Gastroesophageal sphincter (tissue), 4 donors: Measurements from ENCODE around the gene CFAP58. TPM values are rescaled to one million over a fixed set of nuclear protein-coding genes. Genes with fewer than 3 reads are reported as not detected.
A peak's percentile ranks its signal among the peaks of the same experiment; 100 is the strongest.

Experiments
- ATAC-seq: fragments of 150-250 bp; one replicate; pipeline ENCODE4 v1.9.1; 2016; ENCODE audit warnings: mild to moderate bottlenecking, moderate library complexity
- H3K27ac ChIP-seq, 4 donors: fragments of 200-600 bp; sonication (generic) in 3 of 4; 1 replicate in 3 of 4; 2 replicates in 1 of 4; pipeline ENCODE4 v1.5.1; 2016 to 2019
- H3K27me3 ChIP-seq: fragments of 200-600 bp; sonication (generic); one replicate; pipeline ENCODE4 v1.5.1; 2019
- H3K36me3 ChIP-seq, 2 donors: fragments of 200-600 bp; sonication (generic); one replicate each; pipeline ENCODE4 v1.5.1; 2019; ENCODE audit warnings: control low read depth in 1 of 2
- H3K4me1 ChIP-seq, 3 donors: fragments of 200-600 bp; sonication (generic); 1 replicate in 2 of 3; 2 replicates in 1 of 3; pipeline ENCODE4 v1.5.1; 2016 to 2019; ENCODE audit warnings: control low read depth in 2 of 3
- H3K4me3 ChIP-seq, 2 donors: fragments of 200-600 bp; sonication (generic); one replicate each; pipeline ENCODE4 v1.5.1; 2019; ENCODE audit warnings: mild to moderate bottlenecking in 1 of 2, moderate library complexity in 1 of 2
- H3K9me3 ChIP-seq, 3 donors: fragments of 200-600 bp; sonication (generic); one replicate each; pipeline ENCODE4 v1.5.1; 2017 to 2019; ENCODE audit warnings: control low read depth in 2 of 3
- CTCF ChIP-seq, 4 experiments: fragments of 200-600 bp in 2 of 4; fragments of 450-650 bp in 2 of 4; sonication (generic) in 1 of 4; IDR thresholded peaks; one replicate each; pipeline ENCODE4 v1.5.1; 2017 to 2019; ENCODE audit warnings: antibody characterized with exemption in 4 of 4, mild to moderate bottlenecking in 2 of 4, moderate library complexity in 2 of 4
- EP300 ChIP-seq: sonication (generic); formaldehyde crosslinking; IDR thresholded peaks from one replicate; pipeline ENCODE4 v1.6.1; 2017; ENCODE audit warnings: antibody characterized with exemption, mild to moderate bottlenecking
- POLR2A ChIP-seq, 2 donors: fragments of 450-650 bp; IDR thresholded peaks; one replicate each; pipeline ENCODE4 v1.6.1; 2017; ENCODE audit warnings: antibody characterized with exemption in 2 of 2, mild to moderate bottlenecking in 2 of 2, moderate library complexity in 1 of 2
- POLR2AphosphoS5 ChIP-seq: sonication (generic); formaldehyde crosslinking; IDR thresholded peaks from one replicate; pipeline ENCODE4 v1.6.1; 2017; ENCODE audit warnings: antibody characterized with exemption
- WGBS, 2 donors: methylation state at CpG; one replicate each; pipeline ENCODE4 v1.1.5; 2018; ENCODE audit warnings: low coverage in 1 of 2; 5-methylcytosine and 5-hydroxymethylcytosine counted together
- total RNA-seq, 4 donors: library from RNA; depleted of rRNA; stranded (reverse); fragments of >200 nt; gene quantifications; one replicate each; pipeline ENCODE4 v1.1.0, GENCODE V29; 2016

Gene CFAP58
- total RNA-seq, 4 donors from 2014 or later = 0.27 to 1.6 (median 1.3) TPM

GRCh38 chr10:104322416-104322782 lies 31.2 kb upstream of the CFAP58 start:
- H3K27ac ChIP-seq = peak overlapping the region in 3 of 4 donors; percentile 83 to 100 (median 98)
- no peaks in the 10 kb centered on the region for H3K36me3 ChIP-seq
- ATAC-seq = no peak
- H3K4me3 ChIP-seq = no peak overlapping the region
- H3K9me3 ChIP-seq = no peaks in the 10 kb centered on the region
- no peaks in the 10 kb centered on the region for H3K27me3 ChIP-seq
- H3K4me1 ChIP-seq = peaks cover 14 to 100% (median 98%) of the 10 kb centered on the region in 3 donors
- TF ChIP-seq POLR2AphosphoS5 = peak; percentile 4
- TF ChIP-seq POLR2A (IDR thresholded peaks at IDR 0.05) = no peak
- TF ChIP-seq EP300 = no peak
- TF ChIP-seq CTCF (IDR thresholded peaks at IDR 0.05) = no peak
- 17 to 50% methylated on average over 1 to 2 of the region's 7 CpGs for WGBS, 2 donors

- Histone ChIP-seq H3K36me3 (no peaks in the 10 kb centered on the region), H3K27me3 (no peaks in the 10 kb centered on the region), H3K4me3 (no peak overlapping the region), H3K27ac (peak overlapping the region in 3 of 4 donors; percentile 83 to 100 (median 98)), H3K4me1 (peaks cover 18 to 100% (median 98%) of the 10 kb centered on the region in 3 donors), H3K9me3 (no peaks in the 10 kb centered on the region)
- no peak for TF ChIP-seq CTCF (IDR thresholded peaks at IDR 0.05)
- no peak for TF ChIP-seq POLR2AphosphoS5
- TF ChIP-seq POLR2A (IDR thresholded peaks at IDR 0.05) = no peak
- no peak for TF ChIP-seq EP300
- ATAC-seq = no peak
- WGBS, 2 donors = 86% methylated on average over 1 of the region's 1 CpG; no CpG with 5 or more reads in 1 of the 2 donors
Observed at GRCh38 chr10:104323085-104323484, 30.5 kb upstream of the CFAP58 start.

GRCh38 chr10:104323760-104324201 lies 29.9 kb upstream of the CFAP58 start:
- no peaks in the 10 kb centered on the region for H3K36me3 ChIP-seq
- TF ChIP-seq EP300 (no peak), CTCF (IDR thresholded peaks at IDR 0.05) (no peak), POLR2A (IDR thresholded peaks at IDR 0.05) (no peak), POLR2AphosphoS5 (no peak)
- no peak overlapping the region for H3K4me3 ChIP-seq
- peak overlapping the region in 3 of 4 donors; percentile 98 to 100 (median 99) for H3K27ac ChIP-seq
- peaks cover 18 to 100% (median 98%) of the 10 kb centered on the region in 3 donors for H3K4me1 ChIP-seq
- WGBS, 2 donors = 88% methylated on average over 1 of the region's 4 CpGs; no CpG with 5 or more reads in 1 of the 2 donors
- ATAC-seq = no peak
- H3K9me3 ChIP-seq = no peaks in the 10 kb centered on the region
- H3K27me3 ChIP-seq = no peaks in the 10 kb centered on the region

GRCh38 chr10:104324221-104324686 lies 29.4 kb upstream of the CFAP58 start:
- Histone ChIP-seq H3K27ac (peak overlapping the region in 3 of 4 donors; percentile 98 to 100 (median 99)), H3K9me3 (no peaks in the 10 kb centered on the region), H3K27me3 (no peaks in the 10 kb centered on the region), H3K4me3 (no peak overlapping the region), H3K36me3 (no peaks in the 10 kb centered on the region), H3K4me1 (peaks cover 20 to 100% (median 98%) of the 10 kb centered on the region in 3 donors)
- no peak for ATAC-seq
- TF ChIP-seq POLR2A (IDR thresholded peaks at IDR 0.05) = no peak
- no peak for TF ChIP-seq EP300
- 55 to 76% methylated on average over 6 of the region's 9 CpGs for WGBS, 2 donors

GRCh38 chr10:104324931-104325330 lies 28.7 kb upstream of the CFAP58 start:
- Histone ChIP-seq H3K4me1 (peaks cover 26 to 100% (median 98%) of the 10 kb centered on the region in 3 donors), H3K27ac (peak overlapping the region; percentile 50 to 100 (median 98)), H3K9me3 (no peaks in the 10 kb centered on the region), H3K27me3 (no peaks in the 10 kb centered on the region), H3K4me3 (no peak overlapping the region), H3K36me3 (no peaks in the 10 kb centered on the region)
- WGBS, 2 donors = 95 to 96% methylated on average over 4 to 6 of the region's 10 CpGs
- TF ChIP-seq EP300 = no peak
- no peak for TF ChIP-seq POLR2AphosphoS5
- TF ChIP-seq POLR2A (IDR thresholded peaks at IDR 0.05) = no peak
- no peak for TF ChIP-seq CTCF (IDR thresholded peaks at IDR 0.05)
- ATAC-seq = no peak
